ENCODE data around the gene CYP1A2.

GRCh38 chr15:74801311-74801997 lies 52.8 kb downstream of the CYP1A2 start:
- no peak for TF ChIP-seq EP300 (IDR thresholded peaks at IDR 0.05)
- TF ChIP-seq, protein P1, sequence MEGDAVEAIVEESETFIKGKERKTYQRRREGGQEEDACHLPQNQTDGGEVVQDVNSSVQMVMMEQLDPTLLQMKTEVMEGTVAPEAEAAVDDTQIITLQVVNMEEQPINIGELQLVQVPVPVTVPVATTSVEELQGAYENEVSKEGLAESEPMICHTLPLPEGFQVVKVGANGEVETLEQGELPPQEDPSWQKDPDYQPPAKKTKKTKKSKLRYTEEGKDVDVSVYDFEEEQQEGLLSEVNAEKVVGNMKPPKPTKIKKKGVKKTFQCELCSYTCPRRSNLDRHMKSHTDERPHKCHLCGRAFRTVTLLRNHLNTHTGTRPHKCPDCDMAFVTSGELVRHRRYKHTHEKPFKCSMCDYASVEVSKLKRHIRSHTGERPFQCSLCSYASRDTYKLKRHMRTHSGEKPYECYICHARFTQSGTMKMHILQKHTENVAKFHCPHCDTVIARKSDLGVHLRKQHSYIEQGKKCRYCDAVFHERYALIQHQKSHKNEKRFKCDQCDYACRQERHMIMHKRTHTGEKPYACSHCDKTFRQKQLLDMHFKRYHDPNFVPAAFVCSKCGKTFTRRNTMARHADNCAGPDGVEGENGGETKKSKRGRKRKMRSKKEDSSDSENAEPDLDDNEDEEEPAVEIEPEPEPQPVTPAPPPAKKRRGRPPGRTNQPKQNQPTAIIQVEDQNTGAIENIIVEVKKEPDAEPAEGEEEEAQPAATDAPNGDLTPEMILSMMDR (IDR thresholded peaks at IDR 0.05): no peak
